AG04449 (cell line): ENCODE measurements around the gene CBX3.

ENCODE experiments used
- CTCF ChIA-PET: fragments of 350-600 bp; formaldehyde crosslinking; extraction: SDS; loops from one replicate; lab custom pipeline; 2021; ENCODE audit warnings: antibody characterized with exemption; lab: Yijun Ruan, JAX
- POLR2A ChIA-PET: fragments of 400-600, 350-600 bp; formaldehyde crosslinking; extraction: SDS; loops from one replicate; lab custom pipeline; 2020; ENCODE audit warnings: antibody characterized with exemption, inconsistent platforms; lab: Yijun Ruan, JAX
- DNase-seq: peaks from one replicate; pipeline ENCODE4 v3.0.0-alpha.2; 2010; ENCODE audit warnings: low read depth, low spot score
- H3K4me3 ChIP-seq: 2 replicates; pipeline ENCODE4 v1.5.1; 2011; ENCODE audit warnings: low read depth, mild to moderate bottlenecking, control low read depth, low read length
- TF ChIP-seq, protein P1 (sequence below): IDR thresholded peaks from one replicate; pipeline ENCODE4 v1.5.1; 2011; ENCODE audit warnings: mild to moderate bottlenecking, moderate library complexity, low read length, control low read depth, inconsistent platforms; ENCODE audit not compliant: insufficient read depth; ENCODE audit errors: missing control alignments

CBX3 gene

DNA sequence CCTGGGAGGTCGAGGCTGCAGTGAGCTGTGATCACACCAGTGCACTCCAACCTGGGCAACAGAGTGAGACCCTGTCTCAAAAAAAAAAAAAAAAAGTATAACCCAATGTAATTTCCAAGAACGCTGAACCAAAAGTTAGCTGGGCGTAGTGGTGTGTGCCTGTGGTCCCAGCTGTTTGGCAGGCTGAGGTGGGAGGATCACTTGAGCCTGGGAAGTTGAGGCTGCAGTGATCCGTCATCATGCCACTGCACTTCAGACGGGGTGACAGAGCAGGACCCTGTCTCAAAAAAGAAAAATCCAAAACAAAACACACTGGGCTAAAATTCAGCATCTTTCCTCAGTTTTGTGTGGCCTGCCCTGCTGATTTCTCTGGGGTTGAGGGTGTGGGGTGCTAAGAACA lies 22.1 kb upstream of the CBX3 start:
- no peak overlapping the region for H3K4me3 ChIP-seq
- POLR2A ChIA-PET: interaction anchor here (1.0 to 1.7 kb wide), 3 partner anchors 9 to 22 kb away, joined by 3 to 9 read pairs (median 3); partner anchors contain the start of gene CBX3
- CTCF ChIA-PET: interaction anchor here (1.6 kb wide), 1 partner anchor 89 kb away, joined by 9 read pairs; no protein-coding TSS in a partner anchor
- TF ChIP-seq, protein P1, sequence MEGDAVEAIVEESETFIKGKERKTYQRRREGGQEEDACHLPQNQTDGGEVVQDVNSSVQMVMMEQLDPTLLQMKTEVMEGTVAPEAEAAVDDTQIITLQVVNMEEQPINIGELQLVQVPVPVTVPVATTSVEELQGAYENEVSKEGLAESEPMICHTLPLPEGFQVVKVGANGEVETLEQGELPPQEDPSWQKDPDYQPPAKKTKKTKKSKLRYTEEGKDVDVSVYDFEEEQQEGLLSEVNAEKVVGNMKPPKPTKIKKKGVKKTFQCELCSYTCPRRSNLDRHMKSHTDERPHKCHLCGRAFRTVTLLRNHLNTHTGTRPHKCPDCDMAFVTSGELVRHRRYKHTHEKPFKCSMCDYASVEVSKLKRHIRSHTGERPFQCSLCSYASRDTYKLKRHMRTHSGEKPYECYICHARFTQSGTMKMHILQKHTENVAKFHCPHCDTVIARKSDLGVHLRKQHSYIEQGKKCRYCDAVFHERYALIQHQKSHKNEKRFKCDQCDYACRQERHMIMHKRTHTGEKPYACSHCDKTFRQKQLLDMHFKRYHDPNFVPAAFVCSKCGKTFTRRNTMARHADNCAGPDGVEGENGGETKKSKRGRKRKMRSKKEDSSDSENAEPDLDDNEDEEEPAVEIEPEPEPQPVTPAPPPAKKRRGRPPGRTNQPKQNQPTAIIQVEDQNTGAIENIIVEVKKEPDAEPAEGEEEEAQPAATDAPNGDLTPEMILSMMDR: no peak
- no peak for DNase-seq

DNA sequence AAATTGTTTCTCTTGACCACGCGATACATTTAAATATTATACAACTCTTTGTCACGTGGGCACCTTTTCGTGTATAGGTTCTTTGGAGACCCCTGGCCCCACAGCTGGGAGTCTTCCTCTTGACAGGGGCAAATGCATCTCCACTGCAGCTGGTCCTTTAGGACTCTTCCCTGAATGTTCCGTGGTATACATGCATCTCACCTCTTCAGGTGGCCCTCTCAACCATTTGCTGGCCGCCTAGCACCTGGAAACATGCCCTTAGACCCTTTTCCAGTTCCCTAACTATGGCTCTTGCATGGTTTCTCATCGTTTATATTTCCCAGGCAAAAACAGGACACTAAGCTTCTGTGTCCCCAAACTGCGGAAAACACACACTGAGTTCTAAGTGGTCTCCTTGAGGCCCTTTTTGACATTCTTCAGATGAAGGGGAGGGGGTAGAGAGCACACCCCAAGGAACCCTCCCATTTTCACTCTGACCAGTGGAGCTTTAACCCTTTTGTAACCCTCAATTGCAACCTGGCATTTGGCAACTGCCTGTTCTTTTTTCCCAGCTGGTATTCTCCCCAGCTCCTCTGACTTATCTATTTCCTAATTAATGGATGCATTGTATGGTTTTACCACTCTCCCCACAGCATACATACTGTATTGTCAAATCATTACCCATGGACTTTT lies 21.6 kb upstream of the CBX3 start:
- ChIA-PET CTCF (interaction anchor here (1.4 to 2.1 kb wide), 3 partner anchors 12 to 89 kb away, joined by 3 to 9 read pairs (median 6); no protein-coding TSS in a partner anchor), POLR2A (interaction anchor here (1.0 to 1.7 kb wide), 4 partner anchors 8 to 22 kb away, joined by 3 to 9 read pairs (median 3); partner anchors contain the start of gene CBX3)
- DNase-seq: no peak
- TF ChIP-seq, protein P1: no peak
- H3K4me3 ChIP-seq: no peak overlapping the region

DNA sequence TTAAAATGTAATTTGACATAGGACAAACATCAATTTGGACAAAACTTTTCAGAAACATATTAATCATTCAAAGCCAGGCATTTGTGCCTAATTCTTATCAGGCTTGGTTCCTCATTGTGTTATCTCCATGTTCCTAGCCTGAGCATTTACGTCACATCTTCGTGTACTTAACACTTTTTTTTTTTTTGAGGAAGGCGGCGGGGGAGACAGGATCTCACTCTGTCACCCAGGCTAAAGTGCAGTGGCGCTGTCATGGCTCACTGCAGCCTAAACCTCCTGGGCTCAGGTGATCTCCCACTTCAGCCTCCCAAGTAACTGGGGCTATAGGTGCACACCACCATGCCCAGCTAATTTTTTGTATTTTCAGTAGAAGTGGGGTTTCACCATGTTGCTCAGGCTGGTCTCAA lies 20.8 kb upstream of the CBX3 start:
- no peak for DNase-seq
- TF ChIP-seq, protein P1: no peak
- POLR2A ChIA-PET: interaction anchor here (1.3 to 1.4 kb wide), 2 partner anchors 9 to 14 kb away, joined by 3 to 5 read pairs; no protein-coding TSS in a partner anchor
- no peak overlapping the region for H3K4me3 ChIP-seq
- CTCF ChIA-PET: interaction anchor here (1.1 to 2.1 kb wide), 4 partner anchors 9 to 90 kb away, joined by 3 to 9 read pairs (median 4); no protein-coding TSS in a partner anchor

DNA sequence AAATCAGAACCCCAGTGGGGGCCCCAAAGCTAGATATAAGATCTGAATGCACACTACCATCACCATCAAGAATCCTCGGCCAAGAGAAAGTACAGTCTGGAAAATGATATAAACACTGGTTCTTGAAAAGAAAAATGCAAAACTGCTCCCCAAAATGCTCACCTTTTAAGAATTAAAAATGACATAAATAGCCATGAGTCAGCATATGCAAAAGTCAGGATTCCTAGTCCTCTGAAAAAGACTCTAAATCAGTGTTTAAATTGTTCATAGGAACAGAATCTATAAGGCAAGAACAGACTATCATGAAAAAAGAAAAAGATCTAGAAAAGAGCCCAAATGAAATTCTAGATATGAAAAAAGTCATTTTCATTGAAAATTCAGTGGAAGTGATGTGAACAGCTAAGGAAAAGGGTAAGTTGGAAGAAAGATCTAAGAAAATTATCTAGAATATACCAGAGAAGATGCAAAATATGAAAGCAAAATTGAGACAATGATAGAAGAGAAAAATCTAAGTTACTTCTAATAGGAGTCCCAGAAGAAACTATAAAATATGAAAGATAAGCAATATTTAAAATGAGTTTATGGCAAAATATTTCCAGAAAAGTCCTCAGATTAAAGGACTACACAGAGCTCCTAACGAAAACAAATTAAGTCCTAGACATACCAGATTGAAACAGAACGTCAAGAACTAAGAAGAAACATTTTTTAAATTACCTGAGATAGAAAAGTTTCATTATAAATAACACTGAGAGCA lies 19.9 kb upstream of the CBX3 start:
- ChIA-PET POLR2A (interaction anchor here (1.1 to 1.4 kb wide), 3 partner anchors 10 to 91 kb away, joined by 3 to 5 read pairs (median 3); no protein-coding TSS in a partner anchor), CTCF (interaction anchor here (1.1 to 2.1 kb wide), 3 partner anchors 10 to 91 kb away, joined by 3 to 9 read pairs (median 6); no protein-coding TSS in a partner anchor)
- no peak for DNase-seq
- TF ChIP-seq, protein P1: no peak
- no peak overlapping the region for H3K4me3 ChIP-seq

DNA sequence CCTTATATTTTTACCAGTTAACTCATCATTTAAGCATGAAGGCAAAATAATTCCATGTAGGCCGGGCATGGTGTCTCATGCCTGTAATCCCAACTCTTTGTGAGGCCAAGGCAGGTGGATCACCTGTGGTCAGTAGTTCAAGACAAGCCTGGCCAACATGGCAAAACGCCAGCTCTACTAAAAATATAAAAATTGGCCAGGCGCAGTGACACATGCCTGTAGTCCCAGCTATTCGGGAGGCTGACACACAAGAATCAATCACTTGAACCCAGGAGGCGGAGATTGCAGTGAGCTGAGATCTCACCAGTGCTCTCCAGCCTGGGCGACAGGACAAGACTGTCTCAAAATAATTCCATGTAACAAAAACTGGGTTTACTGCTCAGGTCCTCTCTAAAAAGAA lies 19.3 kb upstream of the CBX3 start:
- POLR2A ChIA-PET: interaction anchor here (1.1 to 1.7 kb wide), 3 partner anchors 10 to 91 kb away, joined by 3 to 5 read pairs (median 4); partner anchors contain the start of gene HNRNPA2B1
- TF ChIP-seq, protein P1: no peak
- CTCF ChIA-PET: interaction anchor here (2.0 to 4.0 kb wide), 3 partner anchors 15 to 92 kb away, joined by 6 to 18 read pairs (median 9); no protein-coding TSS in a partner anchor
- H3K4me3 ChIP-seq: no peak overlapping the region
- DNase-seq: no peak
